ENCODE measurements around the gene WDR70. TPM values are rescaled to one million over a fixed set of nuclear protein-coding genes. Genes with fewer than 3 reads are reported as not detected.

WDR70 gene
- total and polyA plus RNA-seq, 2 donors (not counting 1 experiment from before 2014, with no cell fraction given), result 31.4 to 34.0 TPM

DNA sequence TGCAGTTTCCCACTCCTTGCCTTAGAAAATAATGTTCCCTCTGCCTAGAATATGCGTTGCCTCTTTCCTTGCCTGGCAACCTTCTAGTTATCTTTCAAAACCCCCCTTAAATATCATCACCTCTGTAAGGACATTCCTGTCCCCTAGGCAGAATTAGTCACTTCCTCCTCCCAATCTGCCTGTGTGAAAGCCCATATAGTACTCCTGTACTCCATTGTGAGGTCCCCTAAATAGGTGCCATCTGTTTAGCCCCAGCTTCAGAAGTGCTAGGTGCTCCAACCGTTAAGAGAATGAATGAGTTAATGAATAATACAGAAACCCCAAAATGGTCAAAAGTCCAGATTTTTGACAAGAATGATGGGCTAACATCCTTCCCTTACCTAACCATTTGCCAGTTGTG is 279.3 kb downstream of the WDR70 start:
- Histone ChIP-seq H3K27me3 (ENCODE audit: control insufficient read depth, insufficient read depth, low read length) (no peaks in the 10 kb centered on the region), H3K4me3 (replicated peaks in 1 of 4; ENCODE audit: control extremely low read depth in 1 of 4, insufficient read depth in 1 of 4, low read depth in 3 of 4, low read length in 4 of 4) (no peak overlapping the region), H3K36me3 (ENCODE audit: control insufficient read depth, insufficient read depth, low read length) (no peaks in the 10 kb centered on the region), H3K4me1 (ENCODE audit: control insufficient read depth, extremely low read depth, insufficient read depth, low read length) (no peaks in the 10 kb centered on the region), H2AFZ (ENCODE audit: low read length) (no peak overlapping the region), H3K9me3 (ENCODE audit: control insufficient read depth, insufficient read depth, low read depth, low read length) (no peaks in the 10 kb centered on the region), H4K20me1 (ENCODE audit: control insufficient read depth, extremely low read depth, insufficient read depth, low read length) (no peaks in the 10 kb centered on the region), H3K79me2 (ENCODE audit: control insufficient read depth, insufficient read depth, low read length) (no peaks in the 10 kb centered on the region), H3K4me2 (ENCODE audit: extremely low read depth, insufficient read depth, low read length) (no peak overlapping the region), H3K9ac (ENCODE audit: insufficient read depth, low read length) (no peak overlapping the region), H3K27ac (ENCODE audit: insufficient read depth, low read length) (no peak overlapping the region)
- no peak for DNase-seq (ENCODE audit: low read depth in 2 of 2)
- TF ChIP-seq, protein P1, sequence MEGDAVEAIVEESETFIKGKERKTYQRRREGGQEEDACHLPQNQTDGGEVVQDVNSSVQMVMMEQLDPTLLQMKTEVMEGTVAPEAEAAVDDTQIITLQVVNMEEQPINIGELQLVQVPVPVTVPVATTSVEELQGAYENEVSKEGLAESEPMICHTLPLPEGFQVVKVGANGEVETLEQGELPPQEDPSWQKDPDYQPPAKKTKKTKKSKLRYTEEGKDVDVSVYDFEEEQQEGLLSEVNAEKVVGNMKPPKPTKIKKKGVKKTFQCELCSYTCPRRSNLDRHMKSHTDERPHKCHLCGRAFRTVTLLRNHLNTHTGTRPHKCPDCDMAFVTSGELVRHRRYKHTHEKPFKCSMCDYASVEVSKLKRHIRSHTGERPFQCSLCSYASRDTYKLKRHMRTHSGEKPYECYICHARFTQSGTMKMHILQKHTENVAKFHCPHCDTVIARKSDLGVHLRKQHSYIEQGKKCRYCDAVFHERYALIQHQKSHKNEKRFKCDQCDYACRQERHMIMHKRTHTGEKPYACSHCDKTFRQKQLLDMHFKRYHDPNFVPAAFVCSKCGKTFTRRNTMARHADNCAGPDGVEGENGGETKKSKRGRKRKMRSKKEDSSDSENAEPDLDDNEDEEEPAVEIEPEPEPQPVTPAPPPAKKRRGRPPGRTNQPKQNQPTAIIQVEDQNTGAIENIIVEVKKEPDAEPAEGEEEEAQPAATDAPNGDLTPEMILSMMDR (conservative IDR thresholded peaks at IDR 0.05 in 1 of 2, IDR thresholded peaks at IDR 0.05 in 1 of 2; ENCODE audit: low read depth in 1 of 2, low read length in 2 of 2), result no peak
- TF ChIP-seq EZH2 (IDR thresholded peaks at IDR 0.05; ENCODE audit: low read length, missing control alignments), result no peak

DNA sequence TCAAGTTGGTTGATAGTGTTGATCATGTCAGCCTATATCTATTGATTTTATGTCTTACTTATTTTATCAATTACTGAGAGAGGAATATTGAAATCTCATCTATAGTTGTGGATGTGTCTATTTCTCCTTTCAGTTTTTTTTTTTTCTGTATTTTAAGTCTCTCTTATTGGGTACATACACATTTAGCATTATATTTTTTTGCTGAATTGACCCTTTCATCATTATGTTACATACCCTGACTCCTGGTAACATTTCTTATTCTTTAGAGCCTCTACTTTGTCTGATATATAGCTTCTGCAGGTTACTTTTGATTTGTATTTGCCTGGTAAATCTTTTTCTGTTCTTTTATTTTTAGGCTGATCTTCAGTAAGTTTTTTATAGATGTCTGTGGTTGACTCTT is 281.2 kb downstream of the WDR70 start:
- TF ChIP-seq EZH2 (IDR thresholded peaks at IDR 0.05; ENCODE audit: low read length, missing control alignments), result no peak
- TF ChIP-seq, protein P1 (conservative IDR thresholded peaks at IDR 0.05 in 1 of 2, IDR thresholded peaks at IDR 0.05 in 1 of 2; ENCODE audit: low read depth in 1 of 2, low read length in 2 of 2), result no peak
- H3K9me3 ChIP-seq (ENCODE audit: control insufficient read depth, insufficient read depth, low read depth, low read length), result no peaks in the 10 kb centered on the region
- no peak overlapping the region for H3K4me2 ChIP-seq (ENCODE audit: extremely low read depth, insufficient read depth, low read length)

DNA sequence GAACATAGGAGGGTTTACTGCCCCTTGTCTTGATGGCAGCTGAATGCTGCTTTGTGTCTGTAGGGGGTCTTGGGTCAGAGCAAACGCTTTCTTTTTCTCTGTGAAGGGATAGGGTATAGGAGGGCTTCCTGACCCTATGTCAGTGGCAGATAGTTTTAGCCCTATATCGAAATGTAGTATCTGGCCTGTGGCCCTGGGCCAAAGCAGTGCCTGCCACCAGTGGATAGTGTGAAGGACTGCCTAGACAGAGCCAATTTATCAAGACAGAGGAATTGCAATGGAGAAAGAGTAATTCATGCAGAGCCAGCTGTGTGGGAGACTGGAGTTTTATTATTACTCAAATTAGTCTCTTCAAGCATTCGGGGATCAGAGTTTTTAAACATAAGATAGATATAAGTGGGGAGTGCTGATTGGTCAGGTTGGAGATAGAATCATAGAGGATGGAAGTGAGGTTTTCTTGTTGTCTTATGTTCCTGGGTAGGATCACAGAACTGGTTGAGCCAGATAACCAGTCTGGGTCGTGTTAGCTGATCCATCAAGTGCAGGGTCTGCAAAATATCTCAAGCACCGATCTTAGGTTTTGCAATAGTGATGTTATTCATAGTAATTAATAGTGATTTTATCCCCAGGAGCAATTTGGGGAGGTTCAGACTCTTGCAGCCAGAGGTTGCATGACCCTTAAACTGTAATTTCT is 282.3 kb downstream of the WDR70 start:
- H4K20me1 ChIP-seq (ENCODE audit: control insufficient read depth, extremely low read depth, insufficient read depth, low read length), result no peaks in the 10 kb centered on the region

More for the DNA sequence above, 281.2 kb downstream of the WDR70 start:
- Histone ChIP-seq H2AFZ (ENCODE audit: low read length) (no peak overlapping the region), H3K79me2 (ENCODE audit: control insufficient read depth, insufficient read depth, low read length) (no peaks in the 10 kb centered on the region), H4K20me1 (ENCODE audit: control insufficient read depth, extremely low read depth, insufficient read depth, low read length) (no peaks in the 10 kb centered on the region), H3K27me3 (ENCODE audit: control insufficient read depth, insufficient read depth, low read length) (no peaks in the 10 kb centered on the region), H3K4me3 (replicated peaks in 1 of 4; ENCODE audit: control extremely low read depth in 1 of 4, insufficient read depth in 1 of 4, low read depth in 3 of 4, low read length in 4 of 4) (no peak overlapping the region), H3K27ac (ENCODE audit: insufficient read depth, low read length) (no peak overlapping the region), H3K4me1 (ENCODE audit: control insufficient read depth, extremely low read depth, insufficient read depth, low read length) (no peaks in the 10 kb centered on the region), H3K36me3 (ENCODE audit: control insufficient read depth, insufficient read depth, low read length) (no peaks in the 10 kb centered on the region), H3K9ac (ENCODE audit: insufficient read depth, low read length) (no peak overlapping the region)
- no peak for DNase-seq (ENCODE audit: low read depth in 2 of 2)

More for the DNA sequence above, 282.3 kb downstream of the WDR70 start:
- Histone ChIP-seq H3K27ac (ENCODE audit: insufficient read depth, low read length) (no peak overlapping the region), H3K9me3 (ENCODE audit: control insufficient read depth, insufficient read depth, low read depth, low read length) (no peaks in the 10 kb centered on the region), H3K27me3 (ENCODE audit: control insufficient read depth, insufficient read depth, low read length) (no peaks in the 10 kb centered on the region), H3K4me1 (ENCODE audit: control insufficient read depth, extremely low read depth, insufficient read depth, low read length) (peaks cover 5% of the 10 kb centered on the region), H3K36me3 (ENCODE audit: control insufficient read depth, insufficient read depth, low read length) (no peaks in the 10 kb centered on the region), H3K4me2 (ENCODE audit: extremely low read depth, insufficient read depth, low read length) (no peak overlapping the region), H2AFZ (ENCODE audit: low read length) (no peak overlapping the region), H3K79me2 (ENCODE audit: control insufficient read depth, insufficient read depth, low read length) (no peaks in the 10 kb centered on the region), H3K9ac (ENCODE audit: insufficient read depth, low read length) (no peak overlapping the region), H3K4me3 (replicated peaks in 1 of 4; ENCODE audit: control extremely low read depth in 1 of 4, insufficient read depth in 1 of 4, low read depth in 3 of 4, low read length in 4 of 4) (no peak overlapping the region)
- TF ChIP-seq, protein P1 (conservative IDR thresholded peaks at IDR 0.05 in 1 of 2, IDR thresholded peaks at IDR 0.05 in 1 of 2; ENCODE audit: low read depth in 1 of 2, low read length in 2 of 2), result no peak
- TF ChIP-seq EZH2 (IDR thresholded peaks at IDR 0.05; ENCODE audit: low read length, missing control alignments), result no peak
- no peak for DNase-seq (ENCODE audit: low read depth in 2 of 2)

All from fibroblast of lung (primary cell).